A549 (cell line): ENCODE results near the gene PIM3. TPM values are rescaled to one million over a fixed set of nuclear protein-coding genes. Genes with fewer than 3 reads are reported as not detected.

ENCODE experiments used
- ATAC-seq, 2 experiments: fragments of 200-7000 bp in 1 of 2; fragments of >200 bp in 1 of 2; cut with Nextera tagmentation in 1 of 2; cut with Tn5 transposase in 1 of 2; 3 replicates each; pipeline versions ENCODE4 v1.8.0 to v1.9.1; 2018 to 2020; ENCODE audit warnings: mild to moderate bottlenecking in 1 of 2, moderate library complexity in 1 of 2
- CTCF ChIA-PET: fragments of 300-600 bp; sonication (Branson Sonifier 250); formaldehyde crosslinking; extraction: SDS; loops from one replicate; lab custom pipeline; 2021; ENCODE audit warnings: antibody characterized with exemption, inconsistent platforms; lab: Yijun Ruan, JAX
- POLR2A ChIA-PET: fragments of 350-600 bp; formaldehyde crosslinking; extraction: SDS; loops from one replicate; lab custom pipeline; 2021; ENCODE audit warnings: antibody characterized with exemption, inconsistent platforms; lab: Yijun Ruan, JAX
- DNase-seq, 2 experiments: peaks; one replicate each; pipeline versions ENCODE4 v3.0.0 to v3.0.0-alpha.2; 2011 to 2016; ENCODE audit warnings: low read depth in 1 of 2, low spot score in 1 of 2
- FAIRE-seq: peaks from 2 replicates; lab custom pipeline; 2011; peaks lifted over from hg19 to GRCh38; lab: Jason Lieb, UNC
- H3K27ac ChIP-seq, 2 experiments: fragments of >200 bp; sonication (Bioruptor Twin); formaldehyde crosslinking; 3 replicates each; pipeline ENCODE4 v1.5.1; 2016 to 2017
- H3K4me1 ChIP-seq: fragments of >200 bp; sonication (Bioruptor Twin); formaldehyde crosslinking; 3 replicates; pipeline ENCODE4 v1.6.1; 2016
- H3K4me2 ChIP-seq: fragments of >200 bp; sonication (Bioruptor Twin); formaldehyde crosslinking; 3 replicates; pipeline ENCODE4 v1.6.1; 2016
- H3K4me3 ChIP-seq: fragments of >200 bp; sonication (Bioruptor Twin); formaldehyde crosslinking; 3 replicates; pipeline ENCODE4 v1.5.1; 2016
- H3K9me3 ChIP-seq: fragments of >200 bp; sonication (Bioruptor Twin); formaldehyde crosslinking; 3 replicates; pipeline ENCODE4 v1.6.1; 2016
- CEBPB ChIP-seq, 2 experiments: fragments of >200 bp in 1 of 2; sonication (Bioruptor Twin) in 1 of 2; formaldehyde crosslinking in 1 of 2; IDR thresholded peaks; 2 replicates each; pipeline ENCODE4 v1.6.1; 2012 to 2016
- EP300 ChIP-seq, 2 experiments: fragments of >200 bp; sonication (Bioruptor Twin); formaldehyde crosslinking; IDR thresholded peaks; 2 replicates in 1 of 2; 3 replicates in 1 of 2; pipeline ENCODE4 v1.6.1; 2016 to 2017
- ESRRA ChIP-seq: fragments of 150-350 bp; IDR thresholded peaks from 2 replicates; pipeline ENCODE4 v1.6.1; 2014; ENCODE audit warnings: mild to moderate bottlenecking, low read length, borderline replicate concordance
- FOSL2 ChIP-seq, 2 experiments: fragments of 450-650 bp in 1 of 2; fragments of >200 bp in 1 of 2; sonication (Bioruptor Twin) in 1 of 2; formaldehyde crosslinking; IDR thresholded peaks; 2 replicates each; pipeline versions ENCODE4 v1.5.0 to v1.6.1; 2016 to 2020; ENCODE audit warnings: mild to moderate bottlenecking in 1 of 2, moderate library complexity in 1 of 2
- FOXS1 ChIP-seq: fragments of 250-450 bp; sonication (Bioruptor Pico); IDR thresholded peaks from 2 replicates; pipeline ENCODE4 v1.5.0; 2020; ENCODE audit warnings: mild to moderate bottlenecking, moderate library complexity
- HES2 ChIP-seq: fragments of >200 bp; sonication (Bioruptor Twin); formaldehyde crosslinking; IDR thresholded peaks from 2 replicates; pipeline ENCODE4 v1.6.1; 2016
- HEYL ChIP-seq: fragments of 250-450 bp; sonication (Bioruptor Pico); IDR thresholded peaks from 2 replicates; pipeline ENCODE4 v1.8.0; 2021; ENCODE audit warnings: mild to moderate bottlenecking, moderate library complexity
- HOXB13 ChIP-seq: fragments of 250-450 bp; sonication (Bioruptor Pico); IDR thresholded peaks from 2 replicates; pipeline ENCODE4 v1.5.0; 2020; ENCODE audit warnings: low read depth, mild to moderate bottlenecking, moderate library complexity
- HOXB5 ChIP-seq: fragments of 250-450 bp; sonication (Bioruptor Pico); IDR thresholded peaks from 2 replicates; pipeline ENCODE4 v1.5.0; 2020; ENCODE audit warnings: mild to moderate bottlenecking, moderate library complexity
- JUN ChIP-seq, 2 experiments: fragments of >200 bp; sonication (Bioruptor Twin); formaldehyde crosslinking; IDR thresholded peaks; 2 replicates in 1 of 2; 3 replicates in 1 of 2; pipeline ENCODE4 v1.6.1; 2016 to 2017
- KDM1A ChIP-seq: fragments of 200-600 bp; sonication (generic); IDR thresholded peaks from 2 replicates; pipeline ENCODE4 v1.6.1; 2016; ENCODE audit warnings: low read depth, mild to moderate bottlenecking
- MAFK ChIP-seq: fragments of 450-650 bp; IDR thresholded peaks from 2 replicates; pipeline ENCODE4 v1.6.1; 2014; ENCODE audit not compliant: partially characterized antibody
- MYC ChIP-seq: IDR thresholded peaks from 2 replicates; pipeline ENCODE4 v1.6.1; 2012; ENCODE audit warnings: mild to moderate bottlenecking, inconsistent platforms, low read length, improper control_type of control experiment, borderline replicate concordance
- NPAS2 ChIP-seq: fragments of 250-450 bp; sonication (Bioruptor Pico); IDR thresholded peaks from 2 replicates; pipeline ENCODE4 v1.8.0; 2022; ENCODE audit warnings: mild to moderate bottlenecking, moderate library complexity, borderline replicate concordance
- POLR2A ChIP-seq: IDR thresholded peaks from 2 replicates; pipeline ENCODE4 v1.6.1; 2012; ENCODE audit warnings: mild to moderate bottlenecking, low read length
- RFX5 ChIP-seq: fragments of 450-650 bp; IDR thresholded peaks from 2 replicates; pipeline ENCODE4 v1.7.1; 2014; ENCODE audit warnings: antibody characterized with exemption, mild to moderate bottlenecking, moderate library complexity
- RNF2 ChIP-seq: fragments of 200-600 bp; sonication (generic); IDR thresholded peaks from 2 replicates; pipeline ENCODE4 v1.6.1; 2016; ENCODE audit warnings: low read depth, mild to moderate bottlenecking, antibody characterized with exemption, moderate library complexity, borderline replicate concordance
- SMC3 ChIP-seq: fragments of >200 bp; sonication (Bioruptor Twin); formaldehyde crosslinking; IDR thresholded peaks from 3 replicates; pipeline ENCODE4 v1.6.1; 2018; ENCODE audit warnings: inconsistent platforms
- ZC3H11A ChIP-seq: fragments of 450-650 bp; IDR thresholded peaks from 2 replicates; pipeline ENCODE4 v1.6.1; 2014; ENCODE audit warnings: antibody characterized with exemption, mild to moderate bottlenecking
- WGBS: methylation state at CpG from one replicate; pipeline ENCODE4 v1.1.6; 2017; ENCODE audit errors: missing lambda C conversion rate; 5-methylcytosine and 5-hydroxymethylcytosine counted together
- polyA plus RNA-seq, 4 experiments: library from polyadenylated mRNA; depleted of rRNA in 3 of 4; stranded (reverse); fragments of >200 nt; fragmentation: RNase III in 1 of 4; extraction: RNeasy Plus Mini Kit Qiagen cat#74134 plus additional on column Dnase treatment in 1 of 4; gene quantifications; 2 replicates in 3 of 4; 3 replicates in 1 of 4; pipeline ENCODE4 v1.2.3, GENCODE V29; 2011 to 2017
- TF ChIP-seq, protein P1 (sequence below): fragments of >200 bp; sonication (Bioruptor Twin); formaldehyde crosslinking; IDR thresholded peaks from 3 replicates; pipeline ENCODE4 v1.6.1; 2016
- TF ChIP-seq, protein P2 (sequence below): IDR thresholded peaks from 2 replicates; pipeline ENCODE4 v1.6.1; 2012

PIM3 gene
- polyA plus RNA-seq, 2 of the 4 experiments (the other 2 are of a cell fraction), result 4.4 to 11.3 TPM

GRCh38 chr22:49973018-49973961 lies 12.7 kb downstream of the PIM3 start:
- TF ChIP-seq MYC, result no peak
- no peak for TF ChIP-seq EP300 (IDR thresholded peaks at IDR 0.05)
- no peak for TF ChIP-seq POLR2A
- no peak for TF ChIP-seq FOSL2 (IDR thresholded peaks at IDR 0.05)
- no peak for TF ChIP-seq FOSL2 (CRISPR knock-in tag; IDR thresholded peaks at IDR 0.05)
- no peak for TF ChIP-seq JUN (IDR thresholded peaks at IDR 0.05)
- TF ChIP-seq HES2, result no peak
- TF ChIP-seq SMC3, result no peak
- Histone ChIP-seq H3K4me1 (peaks cover 34% of the 10 kb centered on the region), H3K9me3 (no peaks in the 10 kb centered on the region), H3K4me2 (no peak overlapping the region; the same call in 2 of the 3 replicates), H3K27ac (no peak overlapping the region), H3K4me3 (no peak overlapping the region)
- FAIRE-seq (no peak), DNase-seq (peak in 1 of 2 experiments; percentile 33), ATAC-seq (no peak)
- ChIA-PET POLR2A (no interaction called here), CTCF (no interaction called here)
- WGBS, result 84% methylated on average over 5 of the region's 5 CpGs

- peak overlapping the region; percentile 22 to 73; a peak in 3 of 6 replicates for H3K27ac ChIP-seq
- 28% methylated on average over 9 of the region's 17 CpGs for WGBS
- ATAC-seq (no peak; a peak in 1 of 6 replicates), FAIRE-seq (no peak), DNase-seq (peak in 1 of 2 experiments; percentile 41)
- peaks cover 16% of the 10 kb centered on the region for H3K4me1 ChIP-seq
- no peak overlapping the region for H3K4me3 ChIP-seq
- ChIA-PET CTCF (no interaction called here), POLR2A (no interaction called here)
- H3K4me2 ChIP-seq, result peak overlapping the region; percentile 16; the same call in 1 of the 3 replicates
- TF ChIP-seq JUN (IDR thresholded peaks at IDR 0.05), result no peak
- TF ChIP-seq FOXS1 (CRISPR knock-in tag), result no peak
- no peak for TF ChIP-seq NPAS2 (CRISPR knock-in tag)
- TF ChIP-seq HEYL (CRISPR knock-in tag), result no peak
- H3K9me3 ChIP-seq, result peaks cover 8% of the 10 kb centered on the region; the same call in 2 of the 3 replicates
These were observed 15.2 kb downstream of the PIM3 start for GRCh38 chr22:49975543-49976389.

DNA sequence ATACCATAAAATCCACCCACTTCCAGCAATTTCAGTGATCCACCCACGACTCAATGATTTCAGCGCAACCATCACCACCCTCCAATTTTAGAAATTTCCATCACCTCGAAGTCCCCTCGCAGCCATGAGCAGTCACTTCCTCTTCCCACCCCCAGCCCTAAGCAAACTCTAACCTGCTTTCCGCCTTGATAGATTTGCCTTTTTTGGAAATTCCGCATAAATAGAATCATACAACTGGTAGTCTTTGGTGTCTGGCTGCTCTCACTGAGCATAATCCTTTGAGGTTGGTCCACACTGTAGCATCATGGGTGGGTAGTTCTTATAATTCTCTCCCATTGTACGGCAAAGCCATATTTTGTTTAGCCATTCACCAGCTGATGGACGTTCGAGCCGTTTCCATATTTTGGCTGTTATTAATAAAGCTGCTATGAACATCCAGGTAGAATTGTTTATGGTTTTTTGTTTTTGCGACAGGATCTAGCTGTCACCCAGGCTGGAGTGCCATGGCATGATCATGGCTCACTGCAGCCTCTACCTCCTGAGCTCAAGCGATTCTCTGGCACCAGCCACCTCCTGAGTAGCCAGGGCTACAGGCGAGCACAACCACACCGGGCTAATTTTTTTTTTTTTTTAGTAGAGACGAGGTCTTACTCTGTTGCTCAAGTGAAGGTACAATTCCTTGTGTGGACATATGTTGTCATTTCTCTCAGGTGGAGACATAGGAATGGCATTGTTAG lies 16.0 kb downstream of the PIM3 start:
- 0 out of 3 replicates have a peak overlapping the region, but pooled peaks have one; percentile 16 for H3K4me2 ChIP-seq
- no peak for FAIRE-seq
- TF ChIP-seq KDM1A, result no peak
- TF ChIP-seq ZC3H11A, result no peak
- TF ChIP-seq, protein P1, sequence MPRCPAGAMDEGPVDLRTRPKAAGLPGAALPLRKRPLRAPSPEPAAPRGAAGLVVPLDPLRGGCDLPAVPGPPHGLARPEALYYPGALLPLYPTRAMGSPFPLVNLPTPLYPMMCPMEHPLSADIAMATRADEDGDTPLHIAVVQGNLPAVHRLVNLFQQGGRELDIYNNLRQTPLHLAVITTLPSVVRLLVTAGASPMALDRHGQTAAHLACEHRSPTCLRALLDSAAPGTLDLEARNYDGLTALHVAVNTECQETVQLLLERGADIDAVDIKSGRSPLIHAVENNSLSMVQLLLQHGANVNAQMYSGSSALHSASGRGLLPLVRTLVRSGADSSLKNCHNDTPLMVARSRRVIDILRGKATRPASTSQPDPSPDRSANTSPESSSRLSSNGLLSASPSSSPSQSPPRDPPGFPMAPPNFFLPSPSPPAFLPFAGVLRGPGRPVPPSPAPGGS, result no peak
- no peak for TF ChIP-seq HOXB5
- no peak for TF ChIP-seq HES2
- no peak for TF ChIP-seq FOSL2 (IDR thresholded peaks at IDR 0.05)
- TF ChIP-seq FOSL2 (CRISPR knock-in tag; IDR thresholded peaks at IDR 0.05), result no peak
- TF ChIP-seq, protein P2, sequence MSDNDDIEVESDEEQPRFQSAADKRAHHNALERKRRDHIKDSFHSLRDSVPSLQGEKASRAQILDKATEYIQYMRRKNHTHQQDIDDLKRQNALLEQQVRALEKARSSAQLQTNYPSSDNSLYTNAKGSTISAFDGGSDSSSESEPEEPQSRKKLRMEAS, result no peak
- TF ChIP-seq MAFK, result no peak
- TF ChIP-seq CEBPB (IDR thresholded peaks at IDR 0.05), result no peak
- TF ChIP-seq HOXB13, result no peak
- TF ChIP-seq ESRRA, result no peak
- TF ChIP-seq HEYL (CRISPR knock-in tag), result no peak
- TF ChIP-seq EP300 (IDR thresholded peaks at IDR 0.05), result no peak
- TF ChIP-seq RNF2, result no peak
- TF ChIP-seq RFX5, result no peak
- no peak for TF ChIP-seq MYC
- TF ChIP-seq, all 56 proteins: peak for 0
- 32% methylated on average over 15 of the region's 15 CpGs for WGBS
- Histone ChIP-seq H3K9me3 (peaks cover 8% of the 10 kb centered on the region; the same call in 2 of the 3 replicates), H3K4me1 (peaks cover 16% of the 10 kb centered on the region), H3K4me3 (no peak overlapping the region), H3K27ac (peak overlapping the region in 1 of 2 experiments; percentile 73; a peak in 3 of 6 replicates)
- DNase-seq (peak in 1 of 2 experiments; percentile 28), ATAC-seq (peak; percentile 57 to 65; a peak in 5 of 6 replicates)
- ChIA-PET POLR2A (no interaction called here), CTCF (interaction anchor here (1.2 kb wide), 1 partner anchor 46 kb away, joined by 3 read pairs; no protein-coding TSS in a partner anchor)
